ENCODE results near the gene TRUB1.
"Not testable (repeated sequence)": the region's sequence is repeated elsewhere in the genome, so short reads cannot be mapped to it uniquely, and the experiment has no call there.

Gene TRUB1

DNA sequence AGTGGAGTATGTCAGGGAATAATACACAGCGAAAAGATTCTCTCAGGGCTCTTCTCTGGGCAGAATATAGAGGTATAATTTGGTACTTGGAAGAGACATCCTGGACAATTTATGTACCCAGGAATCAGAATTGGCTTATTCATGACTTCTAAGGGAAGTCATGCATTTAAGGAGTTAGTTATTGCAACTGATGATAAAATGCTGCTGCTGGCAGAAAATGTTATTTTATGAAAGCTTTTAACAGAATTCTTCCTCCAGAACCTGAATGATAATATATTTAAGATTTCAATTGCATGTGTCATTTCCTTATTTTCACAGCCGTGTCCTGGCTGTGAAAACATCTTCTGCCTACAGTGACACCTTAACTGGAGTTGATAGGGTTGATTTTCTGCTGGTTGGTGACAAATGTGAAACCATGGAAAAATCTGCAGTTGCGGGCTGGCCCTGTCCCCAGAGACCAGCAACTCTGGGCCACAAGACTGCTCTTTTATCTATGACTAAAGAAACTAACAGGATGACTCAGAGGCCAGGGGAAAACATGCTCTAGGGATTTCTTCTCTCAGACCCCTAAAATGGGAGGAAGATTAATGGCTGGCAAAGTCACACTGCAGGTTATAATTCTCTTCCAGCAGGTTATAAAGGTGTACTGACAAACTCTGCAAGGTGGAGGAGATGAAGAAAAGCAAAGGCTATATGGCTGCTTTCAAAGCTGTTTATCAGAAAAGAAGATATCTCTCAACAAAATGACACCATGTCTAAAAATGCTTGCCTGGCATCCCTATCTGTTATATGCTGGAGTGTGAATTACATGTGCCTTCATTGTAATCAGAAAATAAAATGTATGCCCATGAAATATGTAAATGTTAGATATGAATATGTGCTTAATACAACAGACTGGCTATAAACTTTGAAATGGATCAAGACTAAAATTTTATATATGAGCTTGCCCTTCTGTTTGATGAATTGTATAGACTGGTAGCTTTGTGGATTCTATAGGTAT lies 12.1 kb upstream of the TRUB1 start:
- no peak for TF ChIP-seq CTCF (conservative IDR thresholded peaks at IDR 0.05)
- H3K27ac ChIP-seq, result no peak overlapping the region

GRCh38 chr10:114928818-114929217 lies 9.2 kb upstream of the TRUB1 start:
- H3K27ac ChIP-seq, result no peak overlapping the region
- no peak for TF ChIP-seq CTCF (conservative IDR thresholded peaks at IDR 0.05)

GRCh38 chr10:114930320-114930719 lies 7.7 kb upstream of the TRUB1 start:
- TF ChIP-seq CTCF (conservative IDR thresholded peaks at IDR 0.05), result no peak
- H3K27ac ChIP-seq, result no peak overlapping the region

DNA sequence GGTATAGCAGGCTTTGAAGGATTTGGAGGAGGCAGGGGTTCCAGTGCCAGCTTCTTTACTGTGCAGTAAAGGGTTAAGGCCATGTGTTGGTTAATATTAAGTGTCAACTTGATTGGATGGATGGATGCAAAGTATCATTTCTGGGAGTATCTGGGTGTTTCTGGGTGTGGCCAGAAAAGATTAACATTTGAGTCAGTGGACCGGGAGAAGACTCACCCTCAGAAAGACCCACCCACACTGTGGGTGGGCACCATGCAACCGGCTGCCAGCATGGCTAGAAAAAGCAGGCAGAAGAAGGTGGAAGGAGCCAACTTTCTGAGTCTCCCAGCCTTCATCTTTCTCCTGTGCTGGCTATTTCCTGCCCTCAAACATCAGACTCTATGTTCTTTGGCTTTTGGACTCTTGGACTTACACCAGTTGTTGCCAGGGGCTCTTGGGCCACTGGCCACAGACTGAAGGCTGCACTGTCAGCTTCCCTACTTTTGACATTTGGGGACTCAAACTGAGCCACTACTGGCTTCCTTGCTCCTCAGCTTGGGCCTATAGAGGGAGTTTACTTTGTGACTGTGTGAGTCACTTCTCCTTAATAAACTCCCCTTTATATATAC lies 6.8 kb upstream of the TRUB1 start:
- no peak for TF ChIP-seq CTCF (conservative IDR thresholded peaks at IDR 0.05)
- H3K27ac ChIP-seq, result no peak overlapping the region

GRCh38 chr10:114932225-114932624 lies 5.8 kb upstream of the TRUB1 start:
- TF ChIP-seq CTCF (conservative IDR thresholded peaks at IDR 0.05), result no peak
- no peak overlapping the region for H3K27ac ChIP-seq

GRCh38 chr10:114932945-114933344 lies 5.0 kb upstream of the TRUB1 start:
- TF ChIP-seq CTCF (conservative IDR thresholded peaks at IDR 0.05), result no peak
- no peak overlapping the region for H3K27ac ChIP-seq

DNA sequence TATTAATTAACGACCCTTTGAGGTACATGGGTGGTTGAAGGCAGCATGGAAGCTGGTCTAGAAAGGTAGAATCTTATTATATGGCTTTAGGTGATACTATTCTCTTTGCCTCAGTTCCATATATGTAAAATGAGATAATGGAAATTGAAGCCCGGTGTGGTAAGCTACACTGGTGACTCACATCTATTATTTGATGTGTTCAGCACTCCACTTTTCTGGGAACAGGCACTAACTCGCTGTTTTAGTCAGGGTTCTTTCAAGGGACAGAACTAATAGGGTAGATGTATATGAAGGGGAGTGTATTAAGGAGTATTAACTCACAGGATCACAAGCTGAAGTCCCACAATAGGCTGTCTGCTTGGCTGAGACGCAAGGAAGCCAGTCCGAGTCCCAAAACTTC lies 4.4 kb upstream of the TRUB1 start:
- no peak for TF ChIP-seq CTCF (conservative IDR thresholded peaks at IDR 0.05)

DNA sequence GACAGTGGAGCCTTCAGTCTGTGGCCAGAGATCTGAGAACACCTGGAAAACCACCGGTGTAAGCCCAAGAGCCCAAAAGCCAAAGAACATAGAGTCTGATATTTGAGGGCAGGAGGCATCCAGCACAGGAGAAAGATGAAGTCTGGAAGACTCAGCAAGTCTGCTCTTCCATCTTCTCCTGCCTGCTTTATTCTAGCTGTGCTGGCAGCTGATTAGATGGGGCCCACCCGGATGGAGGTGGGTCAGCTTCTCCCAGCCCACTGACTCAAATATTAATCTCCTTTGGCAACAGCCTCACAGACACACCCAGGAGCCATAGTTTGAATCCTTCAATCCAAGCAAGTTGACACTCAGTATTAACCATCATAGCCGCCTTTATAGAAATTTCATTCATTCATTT lies 4.0 kb upstream of the TRUB1 start:
- H3K27ac ChIP-seq, result not testable (repeated sequence)

More for the DNA sequence above, 4.4 kb upstream of the TRUB1 start:
- no peak overlapping the region for H3K27ac ChIP-seq

Measured in VCaP (cell line).